T1000 (cell line): ENCODE measurements around the gene FIS1.

Experiments used
- DNase-seq: peaks from one replicate; lab custom pipeline; 2025; ENCODE audit warnings: mixed read lengths; lab: John Stamatoyannopoulos, UW

The FIS1 gene

DNA sequence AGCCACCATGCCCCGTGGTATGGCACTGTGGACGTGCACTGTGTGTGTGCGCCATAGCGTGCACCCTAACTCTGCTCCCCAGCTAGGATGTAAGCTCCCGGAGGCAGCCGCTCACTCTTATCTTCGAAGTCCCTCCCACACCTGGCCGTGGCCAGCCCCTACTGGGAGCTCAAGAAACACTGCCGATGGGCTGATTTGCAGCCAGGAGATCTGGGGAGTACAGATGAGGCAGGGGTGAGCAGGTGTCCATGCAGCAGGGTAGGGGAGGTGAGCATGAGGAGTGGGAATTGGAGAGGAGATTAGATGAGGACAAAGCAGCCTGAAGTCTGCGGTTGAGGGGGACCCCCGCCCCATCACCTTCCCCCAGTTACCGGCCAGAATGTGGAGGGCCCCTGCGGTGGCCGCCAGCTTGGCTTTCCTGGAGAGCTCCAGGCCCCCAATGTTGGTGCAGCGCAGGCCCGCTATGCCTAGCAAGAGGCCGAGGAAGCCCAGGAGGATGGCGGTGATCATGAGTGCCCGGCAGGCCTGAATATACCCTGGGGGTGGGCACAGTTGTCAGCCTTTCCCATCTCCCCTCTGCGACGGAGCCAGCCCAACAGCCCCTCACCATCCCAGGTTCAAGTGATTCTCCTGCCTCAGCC lies 10.9 kb downstream of the FIS1 start:
- DNase-seq: no peak

DNA sequence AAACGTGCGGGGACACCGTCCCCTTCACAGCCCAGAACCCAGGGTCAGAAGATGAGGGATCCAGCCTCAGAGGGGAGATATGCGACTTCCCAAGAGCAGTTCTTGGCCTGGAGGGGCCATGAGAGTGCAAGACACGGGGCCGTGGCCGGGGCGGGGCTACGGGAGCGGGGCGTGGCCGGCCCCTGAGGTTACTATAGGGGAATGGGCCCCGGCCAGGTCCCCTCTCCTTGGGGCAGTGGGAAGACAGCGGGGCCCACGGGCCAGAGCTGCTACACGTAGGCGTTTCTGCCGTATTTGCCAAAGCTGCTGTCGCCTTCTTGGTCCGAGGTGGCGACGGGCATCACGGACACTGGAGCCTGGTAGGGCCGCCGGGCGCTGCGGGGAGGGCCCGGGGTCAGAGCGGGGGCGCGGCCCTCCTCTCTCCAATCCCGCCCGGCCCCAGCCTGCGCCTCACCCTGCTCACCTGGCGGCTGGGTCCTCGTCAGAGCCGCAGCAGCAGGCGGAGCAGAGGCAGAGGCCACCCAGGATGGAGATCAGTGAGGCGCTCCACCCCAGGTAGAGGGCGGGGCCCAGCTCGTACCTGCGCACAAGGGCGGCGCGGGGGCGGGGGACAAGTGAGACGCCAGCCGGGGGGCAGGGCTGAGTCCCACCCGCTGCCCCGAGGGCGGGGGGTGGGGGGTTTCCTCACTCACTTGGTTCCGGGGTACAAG lies 12.6 kb downstream of the FIS1 start:
- DNase-seq: no peak

DNA sequence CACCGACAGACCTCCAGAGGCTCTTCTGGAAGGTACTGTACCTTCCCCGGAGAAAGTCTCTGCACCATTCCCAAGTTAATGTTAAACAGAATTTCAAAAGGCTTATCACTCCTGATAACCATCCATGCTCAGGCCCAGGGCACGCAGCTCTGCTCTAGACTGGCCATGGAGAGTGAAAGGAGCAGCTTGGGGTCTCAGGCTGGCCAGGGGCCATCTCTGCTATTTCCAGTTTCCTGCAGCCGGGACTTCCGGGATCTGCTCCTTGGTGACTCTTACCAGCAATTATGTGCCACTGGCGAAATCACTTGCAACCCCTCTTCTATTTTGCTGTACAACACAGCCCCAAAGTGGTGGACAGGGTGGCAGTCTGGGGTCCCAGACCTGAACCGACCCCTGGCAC lies 13.2 kb downstream of the FIS1 start:
- no peak for DNase-seq

DNA sequence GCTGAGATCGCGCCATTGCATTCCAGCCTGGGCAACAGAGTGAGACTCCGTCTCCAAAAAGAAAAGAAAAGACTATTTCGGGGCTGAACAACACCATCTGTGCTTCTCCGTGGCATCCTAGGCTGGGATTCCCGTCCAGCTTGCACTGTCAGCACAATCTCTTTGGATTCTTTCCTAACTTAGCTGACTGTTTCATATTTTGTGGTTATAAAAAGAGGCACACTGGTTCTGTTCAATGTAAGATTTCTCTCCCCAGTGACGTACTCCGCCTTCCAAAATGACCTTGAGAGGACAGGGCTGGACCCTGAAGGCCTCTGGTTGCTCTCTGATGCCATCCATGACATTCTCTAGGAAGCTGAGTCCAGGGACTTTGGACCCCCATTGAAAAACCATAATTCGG lies 18.2 kb downstream of the FIS1 start:
- no peak for DNase-seq

DNA sequence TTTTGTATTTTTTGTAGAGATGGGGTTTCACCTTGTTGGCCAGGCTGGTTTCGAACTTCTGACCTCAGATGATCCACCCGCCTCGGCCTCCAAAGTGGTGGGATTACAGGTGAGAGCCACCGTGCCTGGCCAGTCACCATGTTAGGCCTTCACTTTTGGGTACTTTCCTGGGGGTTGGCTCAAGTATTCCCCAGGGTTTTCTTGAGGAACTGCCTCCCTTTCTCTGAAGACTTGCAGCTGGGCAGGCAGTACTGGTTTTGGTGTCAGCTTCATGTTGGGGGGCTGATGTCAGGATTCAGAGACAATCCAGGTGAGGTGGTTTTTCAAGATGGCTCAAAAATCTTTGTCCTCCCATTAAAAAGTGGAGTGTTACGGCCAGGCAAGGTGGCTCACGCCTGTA lies 19.2 kb downstream of the FIS1 start:
- no peak for DNase-seq

DNA sequence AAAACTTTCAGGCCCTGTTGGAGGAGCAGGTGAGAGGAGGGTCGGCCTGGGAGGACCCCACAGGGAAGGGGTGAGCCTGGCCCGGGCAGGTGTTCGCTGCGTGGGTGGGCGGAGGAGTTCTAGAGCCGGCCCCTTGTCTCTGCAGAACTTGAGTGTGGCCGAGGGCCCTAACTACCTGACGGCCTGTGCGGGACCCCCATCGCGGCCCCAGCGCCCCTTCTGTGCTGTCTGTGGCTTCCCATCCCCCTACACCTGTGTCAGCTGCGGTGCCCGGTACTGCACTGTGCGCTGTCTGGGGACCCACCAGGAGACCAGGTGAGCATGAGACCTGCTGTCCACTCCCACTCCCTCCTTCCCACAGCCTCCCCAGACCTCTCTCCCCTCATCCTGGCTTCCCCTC lies 21.4 kb downstream of the FIS1 start:
- no peak for DNase-seq

DNA sequence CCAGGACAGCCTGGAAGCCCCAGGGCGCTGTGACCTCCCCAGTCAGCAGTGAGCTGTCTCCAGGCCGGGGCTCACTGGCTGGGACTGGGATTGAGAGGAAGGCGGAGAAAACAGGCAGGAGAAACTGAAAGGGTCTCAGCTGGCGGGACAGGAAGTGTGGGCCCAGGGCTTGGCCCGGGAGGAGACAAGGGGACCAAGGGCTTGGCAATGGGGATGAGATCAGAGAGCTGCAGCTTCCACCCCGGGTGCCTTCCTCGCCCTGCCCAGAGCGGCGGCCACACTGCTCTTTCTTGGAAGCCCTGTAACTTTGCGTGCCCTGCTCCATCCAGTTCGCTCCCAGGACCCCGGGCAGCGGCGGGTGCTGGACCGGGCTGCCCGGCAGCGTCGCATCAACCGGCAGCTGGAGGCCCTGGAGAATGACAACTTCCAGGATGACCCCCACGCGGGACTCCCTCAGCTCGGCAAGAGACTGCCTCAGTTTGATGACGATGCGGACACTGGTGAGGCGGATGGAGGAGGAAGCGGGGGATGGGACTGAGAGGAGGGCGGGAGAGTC lies 22.5 kb downstream of the FIS1 start:
- DNase-seq: no peak

DNA sequence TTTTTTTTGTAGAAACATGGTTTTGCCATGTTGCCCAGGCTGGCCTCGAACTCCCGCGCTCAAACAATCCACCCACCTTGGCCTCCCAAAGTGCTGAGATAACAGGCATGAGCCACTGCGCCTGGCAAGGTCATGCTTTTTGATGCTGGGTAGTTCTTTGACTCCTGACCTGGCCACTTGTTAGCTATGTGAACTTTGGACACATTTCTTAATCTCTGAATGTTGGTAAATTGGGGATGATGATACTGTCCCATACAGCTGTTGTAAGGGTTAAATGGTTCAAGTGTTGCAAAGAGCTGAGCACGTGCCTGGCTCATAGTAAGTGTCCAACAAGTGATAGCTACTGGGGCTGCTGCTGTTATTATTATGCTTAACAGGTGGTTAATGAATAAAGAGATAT lies 24.6 kb downstream of the FIS1 start:
- no peak for DNase-seq

DNA sequence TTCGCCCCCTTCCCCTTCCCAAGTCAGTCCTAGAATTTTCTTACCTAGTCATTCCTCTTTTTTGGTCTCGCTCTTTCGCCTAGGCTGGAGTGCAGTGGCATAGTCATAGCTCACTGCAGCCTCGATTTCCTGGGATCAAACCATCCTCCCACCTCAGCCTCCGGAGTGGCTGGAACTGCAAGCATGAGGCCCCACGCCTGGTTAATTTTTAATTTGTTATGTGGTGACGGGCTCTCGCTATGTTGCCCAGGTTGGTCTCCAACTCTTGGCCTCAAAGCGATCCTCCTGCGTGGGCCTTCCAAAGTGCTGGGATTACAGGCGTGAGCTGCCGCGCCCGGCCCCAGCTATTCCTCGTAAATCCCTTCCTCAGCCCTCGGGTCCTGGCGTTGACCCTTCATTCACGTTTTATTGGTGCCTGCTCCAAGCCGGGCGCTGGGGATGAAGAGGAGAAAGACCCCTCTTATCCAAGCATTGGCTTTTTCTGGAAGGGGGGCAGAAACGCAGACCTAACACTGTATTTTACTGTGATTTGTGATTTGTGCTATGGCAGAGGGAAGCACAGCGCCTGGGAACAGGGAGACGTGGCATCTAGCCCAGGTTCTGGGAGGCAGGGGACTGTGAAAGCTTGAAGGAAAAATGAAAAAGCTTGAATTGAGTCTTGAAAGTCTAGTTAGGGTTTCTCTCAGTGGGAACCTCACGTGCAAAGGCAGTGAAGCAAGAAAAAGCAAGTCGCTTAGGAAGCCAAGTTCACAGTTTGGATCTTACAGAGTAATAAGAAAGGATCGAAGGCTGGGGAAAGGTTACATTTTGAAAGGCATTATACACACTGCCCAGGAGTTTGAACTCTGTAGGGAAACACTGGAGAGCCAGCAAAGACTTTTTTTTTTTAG lies 26.4 kb downstream of the FIS1 start:
- DNase-seq: no peak

DNA sequence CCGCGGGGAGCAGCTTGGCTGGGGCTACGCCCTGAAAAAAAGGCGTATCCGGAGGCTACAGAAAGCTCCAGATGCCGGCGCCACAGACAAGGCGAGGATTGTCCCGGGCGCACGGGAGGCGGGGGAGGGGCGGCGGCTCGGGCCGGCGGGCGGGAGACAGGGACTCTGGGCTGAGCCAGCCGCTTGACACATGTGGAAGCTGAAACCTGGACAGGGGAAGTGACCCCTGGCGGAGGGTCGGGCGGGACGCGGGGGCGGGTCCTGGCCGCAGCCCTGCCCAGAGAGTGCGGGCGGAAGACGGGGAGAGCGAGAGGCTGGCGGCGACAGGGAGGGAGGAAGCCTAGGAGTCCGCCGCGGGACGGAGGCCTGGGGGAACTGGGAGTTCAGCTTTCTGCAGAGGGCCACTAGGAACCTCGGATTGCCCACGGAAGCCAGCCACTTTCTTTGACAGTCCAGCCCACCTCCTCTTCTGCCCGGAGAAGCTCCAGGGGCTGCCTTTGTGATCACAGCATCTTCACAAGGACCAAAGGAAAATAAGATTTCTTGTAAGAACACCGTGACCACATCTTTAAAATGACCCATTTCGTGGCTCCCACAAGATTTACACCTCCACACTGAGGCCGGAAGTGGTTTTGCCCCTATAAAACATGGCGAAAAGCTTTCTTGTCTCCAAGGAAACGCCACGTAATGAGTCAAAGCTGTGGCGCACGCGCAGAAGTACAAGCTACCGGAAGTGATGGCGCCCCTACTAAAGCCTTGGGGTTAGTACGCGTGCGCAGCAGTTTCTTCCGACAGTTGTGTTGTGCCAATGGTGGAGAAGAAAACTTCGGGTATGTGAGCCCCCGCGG lies 27.3 kb downstream of the FIS1 start, which contains the start of the genes PLOD3 and ZNHIT1:
PLOD3 (minus strand) TSS at position 194 of the 848 bp plus-strand sequence. CDS start 307 bp downstream, outside the sequence.
ZNHIT1 (plus strand) TSS at position 778 of the 848 bp plus-strand sequence; CDS start at position 809, 31 bp downstream.
- peak; percentile 84 for DNase-seq

DNA sequence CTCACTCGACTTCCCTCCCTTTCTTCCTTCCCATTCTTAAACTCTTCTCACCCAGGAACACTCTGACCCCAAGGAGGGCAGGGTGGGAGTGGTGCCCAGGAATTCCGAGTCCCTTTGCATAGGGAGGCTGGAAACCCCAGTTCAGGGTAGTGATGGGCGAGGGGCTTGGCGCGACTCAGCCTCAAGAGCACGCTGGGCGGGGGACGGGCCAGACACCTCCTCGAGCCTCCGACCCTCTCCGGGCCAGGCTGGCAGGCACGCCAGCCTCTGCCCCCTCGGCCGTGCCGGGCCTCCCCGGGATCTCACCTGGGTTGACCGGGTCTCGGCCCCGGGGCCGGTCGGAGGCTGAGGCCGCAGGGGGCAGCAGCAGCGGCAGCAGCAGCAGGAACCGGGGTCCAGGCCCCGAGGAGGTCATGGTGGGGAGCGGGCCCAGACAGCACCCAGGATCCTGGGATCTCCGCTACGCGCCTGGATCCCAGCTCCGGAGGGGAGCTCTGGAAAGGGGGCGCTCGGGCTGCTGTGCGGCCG lies 28.0 kb downstream of the FIS1 start:
- no peak for DNase-seq

DNA sequence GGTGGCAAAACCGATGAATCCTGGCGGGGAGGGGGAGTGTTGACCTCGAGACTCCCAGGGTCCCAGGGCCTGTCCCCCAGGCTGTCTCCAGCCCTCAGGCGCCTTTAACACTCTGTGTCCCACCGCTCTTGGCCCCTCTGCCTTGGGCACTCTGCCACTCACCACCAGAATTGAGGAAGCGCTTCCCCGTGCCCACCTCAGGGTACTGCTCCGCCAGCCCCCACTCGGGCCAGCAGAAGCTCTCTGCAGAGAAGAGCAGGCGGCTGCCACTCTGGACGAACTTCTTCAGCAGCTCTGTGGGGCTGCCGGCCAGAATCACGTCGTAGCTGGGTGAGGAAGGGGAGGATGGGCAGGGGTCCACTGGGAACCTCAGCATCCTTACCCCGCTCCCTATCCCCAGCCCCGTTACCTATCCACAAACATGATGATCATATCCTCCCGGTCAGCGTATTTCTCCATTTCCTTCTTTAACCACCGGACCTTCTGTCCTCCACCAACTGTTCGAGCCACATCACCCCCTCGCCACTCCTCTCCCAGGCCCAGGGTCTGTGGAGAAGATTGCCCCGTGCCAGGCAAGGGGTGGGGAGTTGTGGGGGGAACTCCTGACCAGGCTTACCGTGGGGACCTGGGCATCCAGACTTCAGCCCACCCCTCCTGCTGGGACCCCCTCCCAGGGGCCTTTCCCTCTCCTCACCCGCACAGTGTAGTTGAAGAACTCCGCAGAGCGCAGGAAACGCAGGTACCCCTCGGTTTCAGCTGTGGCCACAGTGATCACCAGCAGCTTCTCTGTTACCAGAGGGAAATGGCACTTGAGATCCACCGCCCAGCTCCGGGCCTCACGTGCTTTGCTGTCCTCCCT lies 28.7 kb downstream of the FIS1 start:
- no peak for DNase-seq

DNA sequence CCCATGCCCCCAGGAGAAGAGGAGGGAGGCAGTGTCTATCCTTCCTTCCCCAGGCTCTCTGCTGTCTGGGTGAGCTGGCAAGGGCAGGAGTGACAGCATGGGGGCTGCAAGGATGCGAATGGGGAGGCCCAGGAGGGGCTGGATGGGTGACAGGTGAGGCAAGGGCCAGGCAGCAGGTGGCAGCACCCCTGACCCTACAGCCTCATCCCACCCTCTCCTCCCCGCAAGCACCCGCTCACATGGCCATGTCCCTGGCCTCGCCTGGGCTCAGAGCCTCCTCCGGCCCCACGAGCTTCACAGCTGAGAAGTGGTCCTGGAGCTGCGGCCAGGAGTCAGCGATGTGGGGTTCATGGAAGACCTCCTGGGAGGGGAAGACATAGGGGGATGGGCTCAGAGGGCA lies 32.9 kb downstream of the FIS1 start:
- DNase-seq: no peak

DNA sequence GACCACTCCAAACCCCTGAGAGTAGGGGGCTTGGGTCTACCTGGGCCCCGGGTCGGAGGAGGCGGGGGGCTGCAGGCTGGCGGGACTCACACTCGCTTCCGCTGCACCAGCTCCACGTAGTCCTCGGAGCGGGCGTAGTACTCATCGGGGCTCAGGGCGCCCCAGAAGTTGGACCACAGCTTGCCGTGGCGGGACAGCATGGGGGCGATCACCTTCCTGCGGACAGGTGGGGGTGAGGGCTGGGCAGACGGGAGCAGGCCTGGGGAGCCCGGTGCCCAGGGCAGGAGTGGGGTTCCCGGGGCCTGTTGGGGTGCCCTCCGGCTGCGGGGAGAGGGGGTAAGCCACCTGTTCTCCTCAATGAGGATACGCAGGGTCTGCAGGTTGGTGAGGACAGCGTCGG lies 33.4 kb downstream of the FIS1 start:
- no peak for DNase-seq

DNA sequence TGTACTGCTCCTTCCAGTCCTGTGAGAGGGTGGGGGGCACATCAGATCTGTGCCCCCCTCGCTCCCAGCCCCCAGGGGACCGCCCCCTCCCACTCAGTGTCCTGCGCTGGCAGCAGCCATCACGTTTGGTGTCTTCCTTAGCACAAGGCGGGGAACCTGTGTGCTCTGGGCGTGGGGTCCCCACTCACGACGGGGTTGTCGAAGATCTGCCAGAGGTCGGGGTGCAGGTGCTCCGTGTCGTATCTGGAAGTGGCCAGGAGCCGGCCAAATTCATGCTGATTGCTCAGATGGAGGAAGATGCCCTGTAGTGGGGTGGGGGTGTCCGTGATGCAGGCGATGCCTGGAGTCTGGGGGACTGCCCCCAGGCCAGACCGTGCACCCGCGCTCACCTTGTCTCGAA lies 34.7 kb downstream of the FIS1 start:
- no peak for DNase-seq

DNA sequence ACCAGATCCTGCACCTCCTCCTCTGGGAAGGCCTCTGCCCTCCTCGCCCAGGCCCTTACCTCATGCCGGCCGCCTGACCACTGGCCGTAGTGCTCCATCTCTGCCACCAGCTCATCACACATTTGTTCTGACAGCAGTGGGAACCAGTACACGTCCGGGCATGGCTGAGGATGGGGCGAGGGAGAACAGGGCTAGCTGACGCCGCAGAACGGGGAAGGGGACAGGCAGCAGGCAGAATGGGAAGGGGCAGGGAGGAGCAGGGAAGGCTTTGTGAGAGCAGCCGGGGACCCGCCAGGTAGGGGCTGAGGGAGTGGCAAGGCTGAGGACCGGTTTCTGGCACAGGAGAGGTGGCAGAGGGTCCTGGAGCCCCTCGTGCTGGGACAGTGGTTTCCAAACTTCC lies 36.1 kb downstream of the FIS1 start:
- DNase-seq: no peak

DNA sequence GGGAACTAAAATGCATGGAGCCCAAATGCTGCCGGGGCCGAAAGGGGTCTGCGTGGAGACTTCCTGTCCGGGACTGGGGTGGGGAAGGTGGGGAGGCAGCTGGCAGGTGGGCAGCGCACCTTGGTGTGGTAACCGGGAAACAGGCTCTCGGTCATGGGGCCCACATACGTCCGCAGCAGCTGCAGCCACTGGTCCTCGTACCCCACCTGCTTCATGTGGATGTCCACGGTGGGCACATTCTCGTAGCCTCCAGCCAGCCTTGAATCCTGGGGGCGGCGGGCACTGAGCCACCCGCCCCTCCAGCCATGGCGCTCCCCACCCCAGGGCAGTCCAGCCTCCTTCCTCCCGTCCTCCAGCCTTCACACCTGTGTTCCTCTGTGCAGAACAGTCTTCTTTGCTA lies 37.4 kb downstream of the FIS1 start:
- DNase-seq: no peak

DNA sequence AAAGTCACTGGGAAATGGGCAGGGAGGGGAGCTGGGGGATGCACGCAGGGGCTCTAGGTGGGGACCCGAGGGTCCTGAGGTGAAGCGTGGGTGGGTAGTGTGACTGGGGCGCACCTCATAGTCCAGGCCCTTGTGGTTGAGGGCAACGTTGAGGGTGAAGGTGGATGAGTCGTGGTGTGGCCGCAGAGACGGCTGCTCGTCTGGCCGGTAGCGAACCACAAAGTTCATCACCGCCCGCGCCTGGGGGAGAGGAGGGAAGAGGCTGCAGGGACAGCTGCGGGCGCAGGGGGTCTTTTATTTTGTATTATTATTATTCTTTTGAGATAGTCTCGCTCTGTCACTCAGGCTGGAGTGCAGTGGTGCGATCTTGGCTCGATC lies 38.2 kb downstream of the FIS1 start:
- DNase-seq: no peak

DNA sequence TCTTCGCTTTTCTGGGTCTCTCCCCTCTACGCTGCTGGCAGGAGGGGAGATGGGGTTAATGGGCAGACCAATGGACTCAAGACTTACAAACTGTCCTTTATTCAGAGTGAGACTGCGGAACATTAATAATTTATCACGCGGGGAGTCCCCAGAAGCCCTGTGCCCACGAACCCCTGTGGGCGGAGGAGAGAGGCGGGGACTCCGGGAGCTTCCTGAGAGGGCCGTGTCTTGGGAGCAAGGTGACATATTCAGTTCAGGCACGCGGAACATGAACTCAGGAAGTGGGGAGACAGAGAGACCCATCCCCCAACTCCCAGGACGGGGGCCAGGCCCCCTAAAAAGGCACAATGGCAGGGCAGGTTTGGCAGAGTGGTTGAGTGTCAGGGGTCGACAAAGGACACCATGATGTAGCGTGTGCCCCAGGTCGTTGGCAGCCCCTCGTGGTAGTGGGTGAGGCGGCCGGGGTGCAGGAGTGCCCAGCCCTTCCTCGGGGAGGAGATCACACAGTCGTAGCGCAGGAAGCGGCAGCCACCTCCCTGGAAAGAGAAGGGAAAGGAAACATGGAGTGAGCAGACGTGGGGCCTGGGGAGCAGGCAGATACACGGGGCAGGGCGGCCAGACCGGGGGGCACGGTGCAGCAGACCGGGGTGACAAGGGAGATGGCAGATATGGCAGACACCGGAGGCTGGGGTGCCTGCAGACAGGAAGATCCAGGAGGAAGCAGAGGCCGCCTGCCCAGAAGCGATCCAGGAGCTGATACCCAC lies 38.8 kb downstream of the FIS1 start:
- no peak for DNase-seq
